HG03025 (cell line): Measurements from ENCODE around the gene PEX11A.

Experiments used
- ATAC-seq: cut with Tn5 transposase; IDR thresholded peaks from one replicate; pipeline ENCODE4 v1.9.1; 2021; ENCODE audit warnings: mild to moderate bottlenecking, moderate library complexity; ENCODE audit not compliant: unreplicated experiment, low FRiP score

The PEX11A gene

DNA sequence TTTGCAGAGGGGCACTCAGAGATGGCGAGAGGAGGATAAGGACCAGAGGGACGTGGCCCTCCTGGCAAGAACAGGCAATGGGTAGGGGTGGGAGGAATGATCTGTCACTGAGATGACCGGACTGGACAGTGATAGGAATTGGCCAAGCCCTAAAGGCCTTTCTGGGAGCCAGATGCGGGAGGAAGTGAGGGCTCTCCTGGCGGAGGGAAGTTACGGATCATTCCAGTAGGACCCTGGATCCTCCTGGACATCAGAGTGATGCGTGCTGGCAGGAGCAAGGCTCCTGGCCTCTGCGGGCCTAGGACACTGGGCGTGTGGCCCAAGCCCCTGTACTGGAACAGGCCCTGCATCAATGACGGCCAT, 58.7 kb downstream of the PEX11A start:
- no peak for ATAC-seq
